WTC11 (cell line): ENCODE results near the gene ARHGEF33. TPM values are rescaled to one million over a fixed set of nuclear protein-coding genes. Genes with fewer than 3 reads are reported as not detected.

Experiments used
- ATAC-seq: fragments of 200-7000 bp; cut with Tn5 transposase; 2 replicates; pipeline ENCODE4 v1.10.0; 2021; ENCODE audit warnings: mild to moderate bottlenecking, moderate library complexity
- CTCF ChIA-PET: fragments of 300-600 bp; sonication (Branson Sonifier 250); formaldehyde crosslinking; loops from one replicate; lab custom pipeline; 2021; ENCODE audit warnings: antibody characterized with exemption; lab: Charles Lee
- POLR2A ChIA-PET: fragments of 350-600 bp; sonication (Branson Sonifier 250); formaldehyde crosslinking; loops from one replicate; lab custom pipeline; 2021; ENCODE audit warnings: antibody characterized with exemption; lab: Charles Lee
- DNase-seq: peaks from one replicate; pipeline ENCODE4 v3.0.0; 2021; ENCODE audit warnings: low spot score
- H3K27ac Mint-ChIP-seq: 2 replicates; pipeline ENCODE4 v1.8.0; 2021; ENCODE audit warnings: mixed read lengths
- H3K27me3 Mint-ChIP-seq: 2 replicates; pipeline ENCODE4 v1.8.0; 2021; ENCODE audit warnings: low read depth, mild to moderate bottlenecking, moderate library complexity, mixed read lengths
- H3K36me3 Mint-ChIP-seq: 2 replicates; pipeline ENCODE4 v1.8.0; 2021; ENCODE audit warnings: mixed read lengths
- H3K4me1 Mint-ChIP-seq: 2 replicates; pipeline ENCODE4 v1.8.0; 2022; ENCODE audit warnings: mixed read lengths
- H3K4me3 Mint-ChIP-seq: 2 replicates; pipeline ENCODE4 v1.8.0; 2021; ENCODE audit warnings: mild to moderate bottlenecking, moderate library complexity, mixed read lengths
- H3K9me3 Mint-ChIP-seq: 2 replicates; pipeline ENCODE4 v1.8.0; 2021; ENCODE audit warnings: mixed read lengths
- AFF4 ChIP-seq: sonication (generic); formaldehyde crosslinking; IDR thresholded peaks from 2 replicates; pipeline ENCODE4 v1.8.1; 2023; ENCODE audit warnings: mild to moderate bottlenecking, missing genetic modification reagents, borderline replicate concordance
- ATF3 ChIP-seq: sonication (generic); formaldehyde crosslinking; conservative IDR thresholded peaks from 2 replicates; pipeline ENCODE4 v1.8.1; 2022; ENCODE audit warnings: mild to moderate bottlenecking, missing genetic modification reagents
- ATF6 ChIP-seq: sonication (generic); formaldehyde crosslinking; IDR thresholded peaks from 2 replicates; pipeline ENCODE4 v1.8.1; 2023; ENCODE audit warnings: mild to moderate bottlenecking, missing genetic modification reagents
- E2F4 ChIP-seq: sonication (generic); formaldehyde crosslinking; IDR thresholded peaks from 2 replicates; pipeline ENCODE4 v1.8.1; 2022; ENCODE audit warnings: low read depth, mild to moderate bottlenecking, moderate library complexity, missing genetic modification reagents, borderline replicate concordance
- ERG ChIP-seq: fragments of 250-450 bp; sonication (Bioruptor Pico); IDR thresholded peaks from 2 replicates; pipeline ENCODE4 v1.8.0; 2021; ENCODE audit warnings: mild to moderate bottlenecking
- ESRRA ChIP-seq: sonication (generic); formaldehyde crosslinking; IDR thresholded peaks from 2 replicates; pipeline ENCODE4 v1.8.1; 2022; ENCODE audit warnings: mild to moderate bottlenecking, missing genetic modification reagents, borderline replicate concordance
- FOXJ3 ChIP-seq: sonication (generic); formaldehyde crosslinking; IDR thresholded peaks from 2 replicates; pipeline ENCODE4 v1.9.0; 2021; ENCODE audit warnings: missing genetic modification reagents, mild to moderate bottlenecking, borderline replicate concordance
- KAT7 ChIP-seq: sonication (generic); formaldehyde crosslinking; IDR thresholded peaks from 2 replicates; pipeline ENCODE4 v1.8.1; 2023; ENCODE audit warnings: missing genetic modification reagents, mild to moderate bottlenecking, borderline replicate concordance
- MXD4 ChIP-seq: fragments of 250-450 bp; sonication (Bioruptor Pico); IDR thresholded peaks from 2 replicates; pipeline ENCODE4 v1.8.0; 2021; ENCODE audit warnings: mild to moderate bottlenecking, moderate library complexity, borderline replicate concordance
- PREB ChIP-seq: sonication (generic); formaldehyde crosslinking; IDR thresholded peaks from 2 replicates; pipeline ENCODE4 v1.8.1; 2022; ENCODE audit warnings: mild to moderate bottlenecking, missing genetic modification reagents, moderate library complexity, borderline replicate concordance
- ZNF138 ChIP-seq: sonication (generic); formaldehyde crosslinking; conservative IDR thresholded peaks from 2 replicates; pipeline ENCODE4 v1.8.1; 2022; ENCODE audit warnings: mild to moderate bottlenecking, moderate library complexity, missing genetic modification reagents
- ZNF317 ChIP-seq: sonication (generic); formaldehyde crosslinking; IDR thresholded peaks from 2 replicates; pipeline ENCODE4 v1.8.1; 2023; ENCODE audit warnings: low read depth, mild to moderate bottlenecking, moderate library complexity, missing genetic modification reagents, borderline replicate concordance
- ZNF423 ChIP-seq: fragments of 250-450 bp; sonication (Bioruptor Pico); IDR thresholded peaks from 2 replicates; pipeline ENCODE4 v2.1.2; 2022; ENCODE audit warnings: mild to moderate bottlenecking, moderate library complexity
- ZNF425 ChIP-seq: fragments of 250-450 bp; sonication (Bioruptor Pico); conservative IDR thresholded peaks from 2 replicates; pipeline ENCODE4 v1.9.0; 2021; ENCODE audit warnings: mild to moderate bottlenecking
- ZNF671 ChIP-seq: fragments of 250-450 bp; sonication (Bioruptor Pico); IDR thresholded peaks from 2 replicates; pipeline ENCODE4 v1.8.0; 2021; ENCODE audit warnings: mild to moderate bottlenecking
- ZSCAN18 ChIP-seq: fragments of 250-450 bp; sonication (Bioruptor Pico); IDR thresholded peaks from 2 replicates; pipeline ENCODE4 v2.1.2; 2022; ENCODE audit warnings: mild to moderate bottlenecking, moderate library complexity
- total RNA-seq: library from RNA; stranded (reverse); gene quantifications from 3 replicates; pipeline ENCODE4 v1.2.3, GENCODE V29; 2021

Gene ARHGEF33
- total RNA-seq, 1 experiment from 2014 or later, result 0.42 TPM

GRCh38 chr2:38981003-38981669 is 91.5 kb downstream of the ARHGEF33 start:
- TF ChIP-seq FOXJ3 (CRISPR knock-in tag) (no peak), PREB (no peak), ZNF425 (CRISPR knock-in tag) (no peak), ESRRA (CRISPR knock-in tag) (no peak), ZNF317 (CRISPR knock-in tag) (no peak), ZSCAN18 (CRISPR knock-in tag) (no peak), ATF6 (CRISPR knock-in tag) (no peak), ATF3 (CRISPR knock-in tag) (no peak), ZNF671 (CRISPR knock-in tag) (no peak), ZNF138 (CRISPR knock-in tag) (no peak), ERG (CRISPR knock-in tag) (no peak)
- TF ChIP-seq, all 79 proteins: peak for 0
- Mint-ChIP-seq H3K36me3 (peaks cover 11% of the 10 kb centered on the region), H3K27ac (no peak overlapping the region), H3K4me3 (no peak overlapping the region), H3K4me1 (peaks cover 24% of the 10 kb centered on the region), H3K27me3 (no peaks in the 10 kb centered on the region), H3K9me3 (no peaks in the 10 kb centered on the region)
- ChIA-PET POLR2A (no interaction called here), CTCF (interaction anchor here (0.5 to 1.6 kb wide), 2 partner anchors 33 to 46 kb away, joined by 3 to 6 read pairs; no protein-coding TSS in a partner anchor)
- DNase-seq (no peak), ATAC-seq (no peak)

- Mint-ChIP-seq H3K27ac (no peak overlapping the region), H3K4me3 (no peak overlapping the region), H3K9me3 (no peaks in the 10 kb centered on the region), H3K36me3 (peaks cover 11% of the 10 kb centered on the region), H3K4me1 (peaks cover 24% of the 10 kb centered on the region), H3K27me3 (no peaks in the 10 kb centered on the region)
- ChIA-PET CTCF (interaction anchor here (0.5 to 1.6 kb wide), 3 partner anchors 34 to 55 kb away, joined by 3 to 6 read pairs (median 6); no protein-coding TSS in a partner anchor), POLR2A (no interaction called here)
- ATAC-seq (no peak), DNase-seq (no peak)
- no peak for TF ChIP-seq KAT7
- TF ChIP-seq ZNF423 (CRISPR knock-in tag), result no peak
- TF ChIP-seq MXD4 (CRISPR knock-in tag), result no peak
- TF ChIP-seq E2F4 (CRISPR knock-in tag), result no peak
- TF ChIP-seq AFF4 (CRISPR knock-in tag), result no peak
- TF ChIP-seq ATF3 (CRISPR knock-in tag), result no peak
Measured at GRCh38 chr2:38981670-38982357, 92.1 kb downstream of the ARHGEF33 start.
